Fibroblast of villous mesenchyme (primary cell): ENCODE data around the gene ZCCHC12. TPM values are rescaled to one million over a fixed set of nuclear protein-coding genes. Genes with fewer than 3 reads are reported as not detected.

Source experiments
- DNase-seq: peaks from one replicate; pipeline ENCODE4 v3.0.0-alpha.2; 2010; ENCODE audit warnings: low read depth
- H3K4me3 ChIP-seq: 2 replicates; pipeline ENCODE4 v1.5.1; 2011; ENCODE audit warnings: low read depth, mild to moderate bottlenecking, low read length
- CTCF ChIP-seq: IDR thresholded peaks from 2 replicates; pipeline ENCODE4 v1.5.1; 2012; ENCODE audit warnings: low read depth, mild to moderate bottlenecking, low read length; ENCODE audit not compliant: insufficient read depth
- total RNA-seq: library from RNA; depleted of rRNA; stranded (reverse); fragments of >200 nt; gene quantifications from 2 replicates; pipeline ENCODE4 v1.2.3, GENCODE V29; 2012

The ZCCHC12 gene
- total RNA-seq, 1 donor = under 0.01 TPM

GRCh38 chrX:118865231-118865630, 41.6 kb downstream of the ZCCHC12 start:
- no peak overlapping the region for H3K4me3 ChIP-seq
- no peak for TF ChIP-seq CTCF
- no peak for DNase-seq

- TF ChIP-seq CTCF = no peak
- H3K4me3 ChIP-seq = no peak overlapping the region
- DNase-seq = no peak
Observed at GRCh38 chrX:118867251-118867650, 43.6 kb downstream of the ZCCHC12 start.

- no peak overlapping the region for H3K4me3 ChIP-seq
- DNase-seq = peak; percentile 0
- no peak for TF ChIP-seq CTCF
Observed at GRCh38 chrX:118872102-118872566, 48.5 kb downstream of the ZCCHC12 start.

Other genes with a start within 250 kb of the ZCCHC12 start
- gene IL13RA1, start 96.2 kb upstream of the ZCCHC12 start, total RNA-seq = 51.5 and 61.3 TPM in 2 replicates
- gene LONRF3, start 150.8 kb downstream of the ZCCHC12 start, total RNA-seq = 0.43 TPM in 1 of 2 replicates, not detected in the other
- not detected in 2 replicates for gene CT47C1, start 249.2 kb downstream of the ZCCHC12 start, total RNA-seq